G401.6 (cell line): ENCODE results near the gene CEBPB.
"Not testable (repeated sequence)": the region's sequence is repeated elsewhere in the genome, so short reads cannot be mapped to it uniquely, and the experiment has no call there.

Source experiments
- FAIRE-seq: peaks from 2 replicates; lab custom pipeline; 2012; peaks lifted over from hg19 to GRCh38; lab: Jason Lieb, UNC

Gene CEBPB

DNA sequence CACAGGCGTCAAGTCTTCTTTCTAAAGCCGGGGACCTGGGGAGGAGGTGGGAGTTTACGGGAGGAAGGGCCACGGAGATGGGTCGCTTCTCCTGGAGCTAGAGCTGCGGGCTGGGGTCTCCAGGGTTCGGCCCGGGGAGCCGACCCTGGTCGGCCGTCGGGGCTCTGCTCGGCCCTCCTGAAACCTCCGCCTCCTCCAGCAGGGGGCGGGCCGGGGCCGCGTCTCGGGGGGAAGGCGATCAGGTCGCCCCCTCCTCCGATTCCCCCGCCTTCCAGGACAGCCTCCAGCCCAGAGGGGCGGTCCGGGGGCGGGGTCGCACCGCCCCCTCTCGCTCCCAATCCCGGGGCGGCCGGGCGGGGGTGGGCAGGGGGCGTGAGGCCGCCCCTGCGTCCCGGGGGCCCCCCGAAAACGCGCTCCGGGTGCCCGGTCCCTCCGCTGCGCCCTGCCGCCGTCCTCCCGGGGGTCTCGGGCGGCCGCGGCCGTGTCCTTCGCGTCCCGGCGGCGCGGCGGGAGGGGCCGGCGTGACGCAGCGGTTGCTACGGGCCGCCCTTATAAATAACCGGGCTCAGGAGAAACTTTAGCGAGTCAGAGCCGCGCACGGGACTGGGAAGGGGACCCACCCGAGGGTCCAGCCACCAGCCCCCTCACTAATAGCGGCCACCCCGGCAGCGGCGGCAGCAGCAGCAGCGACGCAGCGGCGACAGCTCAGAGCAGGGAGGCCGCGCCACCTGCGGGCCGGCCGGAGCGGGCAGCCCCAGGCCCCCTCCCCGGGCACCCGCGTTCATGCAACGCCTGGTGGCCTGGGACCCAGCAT is at the start of gene CEBPB:
Gene CEBPB (plus strand): TSS at position 580 of the 814 bp plus-strand sequence. CDS start 204 bp downstream, at position 784.
- FAIRE-seq, result no peak

DNA sequence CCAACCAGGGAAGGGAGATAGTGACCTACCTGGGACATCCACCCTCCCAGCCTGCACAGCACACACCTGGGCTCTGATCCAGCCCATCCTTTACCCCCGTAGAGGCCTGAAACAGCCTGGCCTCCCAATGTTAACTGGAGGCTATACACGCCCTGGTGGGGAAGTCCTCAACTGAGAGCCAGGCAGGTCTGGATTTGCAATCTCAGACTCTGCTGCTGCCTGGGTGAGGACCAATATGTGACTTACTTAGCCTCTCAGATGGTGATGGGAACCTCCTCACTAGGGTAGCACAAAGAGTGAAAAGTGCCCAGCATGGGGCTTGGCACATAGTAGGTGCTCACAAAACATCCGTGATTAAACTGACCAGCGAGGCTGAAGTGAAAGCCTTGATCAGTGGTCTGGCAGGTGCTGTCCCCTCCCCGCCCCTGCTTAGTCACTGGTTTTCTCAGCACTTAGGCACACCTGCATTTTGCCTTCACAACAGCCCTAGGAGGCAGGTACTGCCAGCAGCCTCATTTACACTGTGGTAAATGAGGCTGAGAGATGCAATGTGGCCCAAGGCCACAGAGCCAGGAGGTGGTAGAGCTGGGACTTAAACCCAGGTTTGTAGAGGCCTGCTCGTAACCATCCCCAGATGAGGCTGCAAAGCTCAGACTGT is 49.5 kb upstream of the CEBPB start:
- FAIRE-seq, result no peak

DNA sequence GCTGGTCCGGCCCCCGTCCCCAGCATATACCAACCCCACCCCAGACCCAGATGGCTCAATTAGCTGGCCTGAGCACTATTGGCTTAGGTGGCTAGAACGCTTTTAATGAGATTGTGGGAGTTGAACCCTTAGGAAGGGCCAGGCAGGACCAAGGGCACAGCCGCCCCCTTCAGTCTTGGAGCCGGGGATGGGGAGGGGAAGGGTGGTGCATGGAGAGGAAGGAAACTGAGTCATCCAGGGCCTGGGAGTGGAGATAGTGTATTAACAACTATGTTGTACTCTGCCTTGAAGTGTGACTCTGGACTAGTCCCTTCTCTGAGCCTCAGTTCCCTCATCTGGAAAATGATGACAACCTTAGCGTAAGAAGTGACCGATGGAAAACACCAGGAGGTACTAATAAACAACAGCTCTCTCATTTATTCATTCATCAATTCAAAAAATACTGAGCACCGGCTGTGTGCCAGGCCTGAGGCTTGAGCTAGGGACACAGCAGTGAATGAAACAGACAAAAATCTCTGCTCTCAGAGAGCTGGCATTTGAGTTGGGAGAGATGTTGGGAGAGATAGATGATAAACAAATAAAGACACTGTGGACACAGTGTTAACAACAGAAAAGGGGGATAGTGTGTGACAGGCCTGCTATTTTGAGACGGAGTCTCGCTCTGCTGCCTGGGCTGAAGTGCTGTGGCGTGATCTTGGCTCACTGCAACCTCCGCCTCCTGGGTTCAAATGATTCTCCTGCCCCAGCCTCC is 48.6 kb upstream of the CEBPB start:
- FAIRE-seq, result no peak

DNA sequence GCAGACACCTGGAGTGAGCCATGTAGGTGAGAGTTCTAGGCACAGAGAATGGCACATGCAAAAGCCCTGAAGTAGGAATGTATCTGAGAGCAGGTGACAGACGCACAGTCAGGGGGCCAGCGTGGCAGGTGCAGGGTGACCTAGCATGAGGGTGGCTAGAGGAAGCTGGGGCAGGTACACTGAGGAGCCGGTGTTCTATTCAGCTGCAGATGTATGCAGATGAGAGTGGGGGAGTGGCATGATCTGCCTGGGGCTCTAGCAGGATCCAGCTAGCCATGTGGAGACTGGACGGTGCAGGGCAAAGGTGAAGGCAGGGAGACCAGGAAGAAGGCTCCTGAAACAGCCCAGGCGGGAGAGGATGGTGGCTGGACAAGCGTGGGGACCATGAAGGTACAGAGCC is 47.8 kb upstream of the CEBPB start:
- no peak for FAIRE-seq

DNA sequence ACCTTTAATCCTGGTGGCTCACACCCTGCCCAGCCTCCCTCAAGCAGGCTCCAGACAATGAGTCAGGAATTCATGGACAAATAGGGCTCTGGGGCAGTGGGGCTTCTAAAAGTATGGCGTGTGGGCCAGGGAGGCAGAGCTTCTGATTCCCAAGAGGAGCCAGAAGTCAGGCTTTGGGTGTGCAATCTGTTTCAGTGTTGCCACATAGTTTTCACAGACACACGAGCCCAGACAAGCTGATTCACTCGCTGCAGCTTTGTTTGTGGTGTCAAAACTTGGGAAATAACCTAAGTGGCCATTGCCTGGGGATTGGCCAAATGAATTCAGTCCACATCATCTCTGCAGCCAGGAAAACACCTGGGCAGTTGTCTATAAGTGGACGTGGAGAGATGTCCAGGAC is 46.3 kb upstream of the CEBPB start:
- no peak for FAIRE-seq

DNA sequence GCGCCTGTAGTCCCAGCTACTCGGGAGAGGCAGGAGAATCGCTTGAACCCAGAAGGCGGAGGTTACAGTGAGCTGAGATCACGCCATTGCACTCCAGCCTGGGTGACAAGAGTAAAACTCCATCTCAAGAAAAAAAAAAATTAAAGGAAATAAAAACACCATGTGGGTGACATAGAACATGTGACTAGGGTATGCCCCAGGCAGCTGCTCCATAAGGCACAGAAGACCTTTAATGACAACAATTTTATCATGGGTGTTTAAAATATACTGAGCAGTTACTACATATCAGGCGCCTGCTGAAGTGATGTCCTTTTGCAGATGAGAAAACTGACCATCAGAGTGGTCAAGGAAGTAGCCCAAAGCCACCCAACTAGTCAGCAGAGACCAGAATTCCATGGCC is 45.1 kb upstream of the CEBPB start:
- no peak for FAIRE-seq

DNA sequence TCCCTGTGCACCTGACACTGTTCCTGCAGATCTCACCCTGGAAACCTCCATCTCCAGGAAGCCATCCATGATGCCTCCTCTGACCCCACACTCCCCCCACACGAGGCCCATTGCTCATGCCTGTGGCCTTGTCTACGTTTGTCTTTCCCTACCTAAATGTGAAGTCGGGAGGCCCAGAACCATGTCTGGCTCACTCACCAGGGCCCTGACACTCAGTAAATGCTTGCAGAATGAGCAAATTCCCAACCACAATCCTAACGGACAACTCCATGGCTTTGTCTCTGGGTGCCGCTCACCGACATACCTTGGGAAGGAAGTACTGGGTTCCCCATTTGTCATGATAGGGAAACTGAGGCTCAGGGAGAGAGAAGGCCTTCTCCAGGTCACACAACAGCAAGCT is 44.4 kb upstream of the CEBPB start:
- no peak for FAIRE-seq

DNA sequence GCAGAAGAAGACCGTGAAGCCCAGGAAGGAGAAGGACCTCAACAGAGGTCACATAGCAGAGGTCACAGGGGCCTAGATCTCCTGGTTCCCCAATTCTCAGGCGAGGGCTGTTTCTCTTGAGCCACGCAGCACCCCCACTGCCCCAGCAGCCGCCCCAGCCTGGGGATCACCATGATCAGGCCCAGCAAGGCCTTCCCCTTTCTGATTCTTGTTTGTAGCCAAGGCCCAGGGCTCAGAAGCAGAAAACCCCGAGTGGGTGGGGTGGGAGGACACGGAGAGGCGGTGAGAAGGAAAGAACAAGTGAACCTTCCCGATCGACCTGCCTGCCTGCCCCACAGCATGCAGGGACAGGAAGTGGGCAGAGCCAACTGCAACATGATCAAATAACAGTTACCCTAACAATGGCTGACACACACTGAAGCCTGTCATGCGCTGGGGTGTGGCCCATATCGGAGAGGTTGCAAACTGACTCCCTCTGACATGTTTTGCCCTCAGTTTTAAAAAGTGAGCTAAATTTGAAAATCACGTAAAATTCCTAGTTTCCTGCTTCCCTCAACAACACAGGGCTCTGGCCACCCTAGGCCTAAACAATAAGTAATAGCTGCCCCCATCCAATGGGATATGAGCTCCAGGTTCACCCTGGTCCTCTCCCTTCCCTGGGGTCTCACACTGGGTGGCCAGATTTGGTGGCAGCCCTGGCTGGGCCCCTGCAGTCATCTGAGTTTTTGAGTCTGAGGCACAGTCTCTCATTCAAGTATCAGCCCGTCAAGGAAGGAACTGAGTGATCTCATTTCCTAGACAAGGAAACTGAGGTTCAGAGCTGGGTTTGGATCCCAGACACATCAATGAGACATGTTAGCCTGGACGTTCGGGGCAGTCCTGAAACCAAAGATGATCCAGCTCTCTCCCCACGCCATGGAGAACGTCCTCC is 43.6 kb upstream of the CEBPB start:
- FAIRE-seq, result no peak

DNA sequence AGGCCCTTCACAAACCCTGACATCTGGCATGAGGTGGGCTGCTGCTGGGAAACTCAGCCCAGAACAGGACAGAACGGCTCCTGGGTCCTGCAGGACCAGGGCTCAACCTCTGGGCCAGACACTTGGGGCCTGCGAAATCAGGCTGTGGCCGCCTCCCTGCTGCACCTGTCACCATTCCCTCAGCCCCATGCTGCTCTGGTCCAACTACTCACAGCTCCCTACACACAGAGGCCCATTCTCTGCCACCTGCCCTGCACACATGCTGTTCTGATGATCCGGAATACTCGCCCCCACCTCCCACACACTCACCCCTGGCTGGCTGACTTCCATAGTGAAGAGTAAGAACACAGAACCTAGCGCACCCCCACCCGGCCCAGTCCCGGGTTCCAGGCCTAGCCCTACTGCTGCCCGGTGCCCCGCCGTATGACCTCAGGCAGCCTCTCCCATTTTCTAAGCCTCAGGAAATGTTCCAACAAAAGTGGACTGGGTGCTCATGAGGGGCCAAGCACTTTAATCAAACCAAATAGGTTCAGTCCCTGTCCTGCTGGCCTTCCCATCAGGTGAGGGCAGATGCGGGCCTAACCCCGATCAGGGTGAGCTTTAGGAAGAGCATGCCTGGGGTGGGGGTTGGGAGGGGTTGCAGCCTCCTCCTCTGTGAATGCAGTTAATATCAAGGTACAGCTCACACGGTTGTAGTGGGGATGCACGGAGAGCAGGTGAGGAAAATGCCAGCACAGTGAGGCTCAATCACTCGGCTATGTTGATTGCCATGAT is 41.0 kb upstream of the CEBPB start:
- no peak for FAIRE-seq

DNA sequence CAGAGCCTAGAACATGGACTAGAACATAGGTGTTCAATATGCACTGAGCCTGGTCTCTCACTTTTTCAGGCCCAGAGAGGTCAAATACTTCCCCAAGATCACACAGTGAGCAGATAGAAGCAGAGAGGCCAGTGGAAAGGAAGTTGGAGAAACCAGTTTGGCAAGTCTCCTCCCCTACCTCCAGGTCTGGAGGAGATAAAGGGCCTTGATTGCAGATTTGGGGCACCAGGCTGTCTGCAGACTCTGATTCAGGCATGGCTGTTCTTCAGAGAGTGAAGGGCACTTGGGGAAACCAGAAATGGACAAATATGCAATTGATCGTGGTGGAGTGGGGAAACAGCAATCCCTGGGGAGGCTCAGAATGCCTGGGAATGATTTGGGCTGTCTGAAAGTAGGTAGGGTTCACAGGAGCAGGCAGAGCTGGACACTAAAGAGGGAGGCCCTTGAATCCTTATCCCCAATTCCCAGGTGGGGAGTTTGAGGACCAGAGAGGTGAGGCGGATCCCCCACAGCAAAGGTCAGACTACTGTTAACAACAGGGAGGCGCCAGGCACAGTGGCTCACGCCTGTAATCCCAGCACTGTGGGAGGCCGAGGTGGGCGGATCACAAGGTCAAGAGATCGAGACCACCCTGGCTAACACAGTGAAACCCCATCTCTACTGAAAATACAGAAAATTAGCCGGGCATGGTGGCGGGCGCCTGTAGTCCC is 39.4 kb upstream of the CEBPB start:
- no peak for FAIRE-seq

DNA sequence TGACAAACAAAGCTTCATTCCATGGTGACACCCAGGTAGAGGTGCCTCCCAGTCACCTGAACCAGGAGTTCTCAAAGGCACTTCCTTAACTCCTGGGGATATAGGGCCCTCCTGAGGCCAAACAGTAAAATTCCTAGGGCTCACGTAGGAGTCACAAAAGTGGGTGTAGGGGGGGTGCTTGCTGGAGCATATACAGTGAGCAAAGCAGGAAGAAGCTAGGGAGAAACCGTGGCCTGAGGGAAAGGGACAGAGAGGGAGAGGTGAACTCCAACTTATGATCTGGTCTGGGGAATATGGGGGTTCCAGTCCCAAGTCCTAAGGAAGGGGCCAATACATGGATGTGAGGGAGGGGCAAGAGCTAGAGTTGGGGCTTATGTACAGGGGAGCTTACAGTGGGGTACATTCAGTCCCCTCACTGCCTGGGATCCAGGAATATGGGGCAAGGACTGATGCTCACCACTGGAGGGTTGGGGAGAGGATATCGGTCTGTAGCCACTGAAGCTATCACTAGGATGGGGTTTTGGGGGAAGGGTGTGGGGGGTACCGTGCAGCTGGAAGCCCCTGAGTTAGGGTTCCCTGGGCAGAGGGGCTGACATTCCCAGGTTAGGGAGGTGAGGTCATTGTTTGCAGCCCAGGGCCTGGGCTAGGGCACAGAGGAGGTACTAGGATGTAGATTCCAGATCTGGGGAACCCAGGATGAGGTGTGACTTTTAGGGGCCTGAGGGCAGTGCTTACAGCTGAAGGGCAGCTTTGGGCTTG is 38.1 kb upstream of the CEBPB start:
- FAIRE-seq, result no peak

DNA sequence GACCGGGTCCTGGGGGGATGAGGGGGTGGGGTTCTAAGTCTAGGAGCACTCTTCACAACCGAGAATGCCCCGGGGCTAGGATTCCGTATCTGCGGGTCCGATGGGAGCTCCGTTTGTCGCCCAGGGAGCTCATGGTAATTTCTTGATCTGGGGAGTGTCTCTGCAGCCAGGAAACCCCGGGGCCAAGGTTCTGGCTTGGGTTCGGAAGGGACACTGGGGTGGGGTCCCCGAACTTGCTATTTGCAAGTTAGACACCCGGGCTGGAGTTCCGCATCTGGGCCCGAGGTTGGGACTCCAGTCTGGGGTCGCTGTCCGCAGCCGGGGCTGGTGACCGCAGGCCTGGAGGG is 37.5 kb upstream of the CEBPB start:
- no peak for FAIRE-seq

DNA sequence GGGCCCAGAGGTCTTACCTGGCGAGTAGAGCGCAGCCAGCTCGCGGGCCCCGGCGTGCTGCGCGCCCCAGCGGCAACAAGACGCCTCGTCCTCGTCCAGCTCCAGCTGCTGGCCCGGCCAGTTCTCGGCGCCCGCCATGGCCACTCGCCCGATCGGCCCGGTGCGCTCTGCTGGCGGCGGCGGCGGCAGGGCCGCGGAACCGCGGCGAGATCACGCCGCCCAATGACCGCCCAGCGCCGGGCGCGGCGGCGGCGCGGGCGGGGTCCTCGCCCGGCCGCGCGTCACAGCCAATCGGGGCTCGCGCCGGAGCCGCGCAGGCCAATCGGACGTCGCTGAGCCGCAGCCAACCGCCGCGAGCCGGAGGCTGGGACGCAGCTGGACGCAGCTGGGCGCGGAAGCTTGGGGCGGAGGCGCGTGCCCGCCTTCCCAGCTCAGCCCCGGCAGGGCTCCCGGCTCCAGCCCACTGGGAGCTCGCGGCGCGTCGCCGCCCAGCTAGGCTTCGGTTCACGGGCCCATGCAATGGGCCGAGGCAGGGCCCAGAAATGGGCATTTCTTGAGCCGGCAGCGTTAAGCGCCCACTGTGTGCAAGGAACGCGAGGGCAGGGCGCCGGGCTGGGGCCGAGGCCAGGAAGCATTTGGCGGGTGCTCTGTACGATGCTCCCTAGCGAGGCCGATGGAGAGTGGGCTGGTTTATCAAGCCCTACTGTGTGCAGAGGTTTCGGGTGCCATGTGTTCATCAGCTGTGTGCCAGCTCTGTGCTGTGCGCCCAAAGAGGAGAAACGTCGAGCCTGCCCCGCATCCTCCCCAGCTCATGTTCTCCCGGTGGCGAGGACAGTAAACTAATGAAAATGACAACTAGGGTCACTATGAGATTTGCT is 36.9 kb upstream of the CEBPB start, which contains the start of gene PEDS1:
Gene PEDS1 (minus strand): TSS at position 224 of the 878 bp plus-strand sequence. CDS start 86 bp downstream, at position 138.
- FAIRE-seq, result no peak

DNA sequence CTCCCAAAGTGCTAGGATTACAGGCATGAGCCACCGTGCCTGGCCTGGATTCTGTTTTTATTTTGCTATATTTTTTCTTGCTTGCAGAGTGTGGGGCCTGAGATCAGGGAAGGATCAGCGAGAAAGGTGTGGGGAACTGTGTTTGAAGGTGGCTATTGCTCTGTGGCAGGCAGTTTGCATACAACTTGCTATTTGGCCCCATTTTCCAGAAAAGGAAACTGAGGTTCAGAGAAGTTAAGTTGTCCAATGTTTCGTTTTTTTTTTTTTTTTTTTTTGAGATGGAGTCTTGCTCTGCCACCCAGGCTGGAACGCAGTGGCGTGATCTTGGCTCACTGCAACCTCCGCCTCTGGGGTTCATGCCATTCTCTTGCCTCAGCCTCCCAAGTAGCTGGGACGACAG is 29.1 kb upstream of the CEBPB start:
- FAIRE-seq, result not testable (repeated sequence)

DNA sequence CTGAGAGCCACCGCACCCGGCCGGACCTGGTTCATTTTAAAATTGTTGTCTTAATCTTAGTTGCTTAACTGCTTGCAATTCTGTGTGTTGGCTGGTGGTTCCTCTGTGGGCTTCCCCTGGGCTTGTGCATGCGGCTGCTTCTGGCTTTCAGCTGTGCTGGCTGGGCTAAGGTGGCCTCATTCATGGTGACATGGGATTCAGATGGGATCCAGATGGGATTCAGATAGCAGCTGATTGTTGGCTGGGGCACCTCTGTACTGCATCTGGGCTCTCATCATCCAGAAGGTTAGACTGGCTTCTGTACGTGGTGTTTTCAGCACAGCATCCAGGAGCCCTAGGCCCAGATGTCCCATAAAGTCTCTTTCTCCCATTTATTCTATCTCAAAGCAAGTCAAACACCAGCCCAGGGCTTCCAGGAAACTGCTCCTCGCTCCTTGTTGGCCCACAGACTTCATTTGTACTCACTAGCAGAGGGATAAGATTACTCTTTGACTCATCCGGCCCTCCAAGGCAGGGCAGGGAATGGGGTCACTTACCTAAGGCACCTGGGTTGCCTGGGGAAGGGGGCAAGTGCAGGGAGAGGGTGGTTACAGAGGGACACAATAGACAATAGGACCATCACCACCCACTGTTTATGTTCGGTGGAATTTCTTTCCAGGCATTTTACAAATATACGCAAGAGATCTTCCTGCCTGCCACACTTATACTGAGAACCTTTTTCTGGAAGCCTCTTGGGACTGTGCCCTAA is 26.9 kb upstream of the CEBPB start:
- no peak for FAIRE-seq

DNA sequence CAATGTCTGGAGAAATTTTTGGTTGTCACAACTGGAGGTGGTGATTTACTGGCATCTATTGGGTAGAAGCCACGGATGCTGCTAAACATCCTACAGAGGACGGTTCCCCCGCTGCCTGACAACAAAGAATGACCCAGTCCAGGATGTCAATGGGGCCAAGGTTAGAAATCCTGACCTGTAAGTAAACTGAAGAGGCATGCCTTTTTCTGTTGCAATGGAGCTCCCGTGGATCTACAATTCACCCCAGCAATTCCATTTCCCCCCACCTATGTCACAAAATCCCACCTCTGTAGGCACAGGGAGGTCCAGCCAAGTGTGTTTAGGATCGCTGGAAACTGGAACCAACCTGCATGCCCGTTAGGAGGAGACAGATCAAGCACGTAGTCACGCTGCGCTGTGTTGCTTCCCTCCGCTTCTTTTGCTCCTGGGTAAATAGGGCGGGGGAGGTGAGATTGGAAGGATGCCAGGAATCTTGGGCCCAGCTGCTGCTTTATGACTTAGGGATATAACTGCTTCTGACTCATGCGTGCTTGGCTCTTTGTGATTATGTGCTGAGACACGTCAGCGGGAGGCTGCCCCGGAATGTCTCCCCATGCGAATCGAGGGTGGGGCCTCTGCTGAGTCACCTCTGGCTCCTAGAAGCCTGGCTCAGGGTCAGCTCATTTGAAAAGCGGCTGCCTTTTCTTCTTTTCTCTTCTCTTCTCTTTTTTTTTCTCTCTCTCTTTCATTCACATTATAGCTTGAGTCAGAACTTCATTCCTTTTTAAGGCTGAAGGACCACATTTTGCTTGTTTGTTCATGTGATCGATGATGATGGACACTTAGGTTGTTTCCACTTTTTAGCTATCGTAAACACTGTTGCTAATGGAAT is 24.7 kb upstream of the CEBPB start:
- peak; percentile 98 for FAIRE-seq

DNA sequence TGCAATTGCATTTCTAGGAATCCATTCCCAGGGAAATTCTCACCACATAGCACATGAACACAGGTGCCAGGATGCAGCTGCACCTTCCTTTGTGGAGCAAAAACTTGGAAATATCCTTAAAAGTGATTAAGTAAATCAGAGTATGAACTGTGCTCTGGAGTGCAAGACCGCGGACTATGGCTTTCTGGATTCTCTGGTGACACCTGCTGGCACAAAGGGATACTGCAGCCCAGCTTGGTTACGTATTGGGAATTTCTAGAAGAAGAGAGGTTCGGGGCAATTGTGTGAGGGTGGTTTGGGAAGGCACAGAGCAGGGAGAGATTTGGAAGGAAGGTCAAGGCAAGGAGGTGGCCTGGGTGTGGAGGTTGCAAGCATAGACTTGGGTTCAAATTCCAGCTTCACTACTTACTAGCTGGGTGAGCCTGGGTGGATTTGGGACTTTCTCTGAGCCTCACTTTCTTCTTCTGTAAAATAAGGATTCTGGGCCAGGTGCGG is 21.3 kb upstream of the CEBPB start:
- FAIRE-seq, result peak; percentile 76
